Panc1 (cell line): Measurements from ENCODE around the gene METTL21C. TPM values are rescaled to one million over a fixed set of nuclear protein-coding genes. Genes with fewer than 3 reads are reported as not detected.

ENCODE experiments used
- ATAC-seq: fragments of 200-7000 bp; cut with Tn5 transposase; 2 replicates; pipeline ENCODE4 v1.9.1; 2020; ENCODE audit warnings: mild to moderate bottlenecking, moderate library complexity
- BruUV-seq: library from RNA; stranded (reverse); fragments of 400-500 nt; replicated peaks from 2 replicates; lab custom pipeline; 2021; lab: Mats Ljungman, UMichigan
- CTCF ChIA-PET: fragments of 300-600 bp; sonication (Branson Sonifier 250); formaldehyde crosslinking; loops from one replicate; lab custom pipeline; 2022; ENCODE audit warnings: antibody characterized with exemption; lab: Charles Lee
- POLR2A ChIA-PET: fragments of 300-600 bp; sonication (Branson Sonifier 250); formaldehyde crosslinking; loops from one replicate; lab custom pipeline; 2022; ENCODE audit warnings: antibody characterized with exemption; lab: Charles Lee
- DNase-seq: peaks from one replicate; pipeline ENCODE4 v3.0.0-alpha.2; 2010; ENCODE audit warnings: low read depth, low spot score
- H3K27ac ChIP-seq: 2 replicates; pipeline ENCODE4 v1.5.1; 2011; ENCODE audit warnings: mild to moderate bottlenecking, low read length, inconsistent platforms
- H3K27me3 ChIP-seq: fragments of 200-500 bp; sonication (Bioruptor generic); 2 replicates; pipeline ENCODE4 v1.6.0; 2014; ENCODE audit warnings: low read length, inconsistent platforms; ENCODE audit not compliant: control insufficient read depth, insufficient read depth
- H3K36me3 ChIP-seq: fragments of 200-500 bp; sonication (Bioruptor generic); 2 replicates; pipeline ENCODE4 v1.5.1; 2014; ENCODE audit warnings: inconsistent platforms, mild to moderate bottlenecking, low read length, moderate library complexity; ENCODE audit not compliant: control insufficient read depth, insufficient read depth
- H3K4me1 ChIP-seq: 2 replicates; pipeline ENCODE4 v1.5.1; 2011; ENCODE audit warnings: inconsistent platforms, mild to moderate bottlenecking, low read length, moderate library complexity; ENCODE audit not compliant: control insufficient read depth, insufficient read depth
- H3K4me3 ChIP-seq, 2 experiments: 2 replicates each; pipeline ENCODE4 v1.5.1; 2011 to 2012; ENCODE audit warnings: low read depth in 2 of 2, low read length in 2 of 2, mild to moderate bottlenecking in 2 of 2, inconsistent platforms in 1 of 2, moderate library complexity in 1 of 2
- H3K9me3 ChIP-seq: fragments of 200-500 bp; sonication (Bioruptor generic); 2 replicates; pipeline ENCODE4 v1.5.1; 2014; ENCODE audit warnings: low read depth, mild to moderate bottlenecking, inconsistent platforms, low read length, moderate library complexity; ENCODE audit not compliant: control insufficient read depth, insufficient read depth
- CTCF ChIP-seq: fragments of 450-650 bp; IDR thresholded peaks from 2 replicates; pipeline ENCODE4 v1.5.1; 2017; ENCODE audit warnings: mild to moderate bottlenecking
- POLR2AphosphoS5 ChIP-seq: IDR thresholded peaks from 2 replicates; pipeline ENCODE4 v1.6.1; 2012; ENCODE audit warnings: mild to moderate bottlenecking, low read depth, low read length, moderate library complexity
- REST ChIP-seq, 2 experiments: IDR thresholded peaks; 2 replicates each; pipeline ENCODE4 v1.6.1; 2011 to 2012; ENCODE audit warnings: low read depth in 2 of 2, control low read depth in 1 of 2, low read length in 1 of 2, mild to moderate bottlenecking in 1 of 2, moderate library complexity in 1 of 2; ENCODE audit not compliant: insufficient read depth in 1 of 2
- SIN3A ChIP-seq: IDR thresholded peaks from 2 replicates; pipeline ENCODE4 v1.6.1; 2012; ENCODE audit warnings: low read depth, mild to moderate bottlenecking, low read length, moderate library complexity, borderline replicate concordance; ENCODE audit not compliant: insufficient read depth
- TCF7L2 ChIP-seq: IDR thresholded peaks from 2 replicates; pipeline ENCODE4 v1.6.1; 2011; ENCODE audit warnings: mild to moderate bottlenecking, low read depth, low read length, inconsistent platforms
- in situ Hi-C: cut with HindIII; loops from 2 replicates; pipeline ENCODE4 v1.10.0; 2016; ENCODE audit warnings: low sequenced_read_pairs, low pct_unique_long_range_greater_than_20kb
- intact Hi-C: fragments of 100-400 bp; cut with micrococcal nuclease; formaldehyde crosslinking; loops from one replicate; pipeline ENCODE4 v1.10.0; 2022; ENCODE audit not compliant: unreplicated experiment
- total RNA-seq: library from RNA; stranded (reverse); gene quantifications from one replicate; pipeline ENCODE4 v1.2.1, GENCODE V29; 2021; ENCODE audit not compliant: unreplicated experiment

The METTL21C gene
- total RNA-seq, 1 experiment from 2014 or later: not detected

- no peak overlapping the region for H3K4me3 ChIP-seq
- ATAC-seq (no peak), DNase-seq (no peak)
- intact Hi-C loops: no loop called here
- ChIA-PET POLR2A (no interaction called here), CTCF (no interaction called here)
- H3K27ac ChIP-seq: no peak overlapping the region
- no peaks in the 10 kb centered on the region for H3K9me3 ChIP-seq
- no TSS peak for BruUV-seq
- in situ Hi-C loops: no loop called here
- no peaks in the 10 kb centered on the region for H3K4me1 ChIP-seq
- no peaks in the 10 kb centered on the region for H3K36me3 ChIP-seq
- TF ChIP-seq CTCF (no peak), REST (IDR thresholded peaks at IDR 0.05; ENCODE audit: insufficient read depth in 1 of 2, low read depth in 2 of 2, low read length in 1 of 2) (no peak), SIN3A (no peak), POLR2AphosphoS5 (no peak), TCF7L2 (no peak)
- H3K27me3 ChIP-seq: no peaks in the 10 kb centered on the region
Observed at GRCh38 chr13:102659168-102659713, 35.6 kb downstream of the METTL21C start.

GRCh38 chr13:102658660-102659059 lies 36.2 kb downstream of the METTL21C start:
- TF ChIP-seq TCF7L2 (no peak), SIN3A (no peak), POLR2AphosphoS5 (no peak), CTCF (no peak), REST (IDR thresholded peaks at IDR 0.05; ENCODE audit: insufficient read depth in 1 of 2, low read depth in 2 of 2, low read length in 1 of 2) (no peak)
- ATAC-seq (no peak), DNase-seq (no peak)
- Histone ChIP-seq H3K4me1 (no peaks in the 10 kb centered on the region), H3K9me3 (no peaks in the 10 kb centered on the region), H3K27ac (no peak overlapping the region), H3K27me3 (no peaks in the 10 kb centered on the region), H3K4me3 (no peak overlapping the region), H3K36me3 (no peaks in the 10 kb centered on the region)
- in situ Hi-C loops: no loop called here
- intact Hi-C loops: no loop called here
- CTCF ChIA-PET: no interaction called here
- POLR2A ChIA-PET: no interaction called here
- no TSS peak for BruUV-seq
